ENCODE measurements around the gene PSRC1.
"Not testable (repeated sequence)": the region's sequence is repeated elsewhere in the genome, so short reads cannot be mapped to it uniquely, and the experiment has no call there.

PSRC1 gene

GRCh38 chr1:109295712-109296415 is 12.9 kb upstream of the PSRC1 start:
- no peak for DNase-seq

GRCh38 chr1:109294481-109294880 is 11.5 kb upstream of the PSRC1 start:
- no peak for DNase-seq

DNA sequence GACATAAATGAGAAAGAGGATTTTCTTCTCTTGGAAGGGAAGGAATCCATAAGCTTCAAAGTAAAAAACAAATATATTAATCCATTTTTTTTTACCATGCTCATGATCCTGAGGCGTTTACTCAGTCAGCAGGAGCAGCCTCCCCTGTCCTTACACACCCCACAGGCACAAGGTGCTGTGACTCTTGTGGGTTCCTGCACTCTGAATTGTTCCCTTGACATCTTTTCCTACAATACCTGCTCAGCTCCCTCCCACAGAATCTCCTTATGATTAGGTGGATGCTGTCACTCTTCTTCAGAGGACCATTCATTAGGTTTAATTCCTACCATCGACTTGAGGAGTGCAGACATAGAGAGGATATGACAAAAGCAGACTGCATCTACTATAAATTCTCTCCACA is 10.1 kb upstream of the PSRC1 start:
- no peak for DNase-seq

DNA sequence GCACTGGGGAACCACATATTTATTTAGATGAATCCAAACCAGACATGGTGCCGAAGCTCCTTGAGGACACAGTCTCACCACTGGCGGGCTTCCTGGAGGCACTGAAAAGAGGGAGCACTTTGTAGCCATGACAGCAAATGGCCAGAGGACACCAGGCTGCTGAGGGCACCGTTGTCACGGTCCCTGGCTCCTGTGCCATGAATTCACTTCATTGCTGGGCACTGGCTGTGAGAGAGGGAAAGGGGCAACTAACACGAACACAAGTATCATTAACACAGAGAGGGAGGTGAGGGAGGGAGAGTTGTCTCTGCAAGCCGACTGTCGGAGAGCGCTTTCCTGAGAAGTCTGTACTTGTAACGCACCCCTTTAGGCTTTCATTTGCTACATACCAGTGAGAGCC is 9.4 kb upstream of the PSRC1 start:
- DNase-seq: no peak

GRCh38 chr1:109290998-109291397 is 8.1 kb upstream of the PSRC1 start:
- no peak for DNase-seq

- DNase-seq: no peak
Measured at GRCh38 chr1:109290137-109290536, 7.2 kb upstream of the PSRC1 start.

DNA sequence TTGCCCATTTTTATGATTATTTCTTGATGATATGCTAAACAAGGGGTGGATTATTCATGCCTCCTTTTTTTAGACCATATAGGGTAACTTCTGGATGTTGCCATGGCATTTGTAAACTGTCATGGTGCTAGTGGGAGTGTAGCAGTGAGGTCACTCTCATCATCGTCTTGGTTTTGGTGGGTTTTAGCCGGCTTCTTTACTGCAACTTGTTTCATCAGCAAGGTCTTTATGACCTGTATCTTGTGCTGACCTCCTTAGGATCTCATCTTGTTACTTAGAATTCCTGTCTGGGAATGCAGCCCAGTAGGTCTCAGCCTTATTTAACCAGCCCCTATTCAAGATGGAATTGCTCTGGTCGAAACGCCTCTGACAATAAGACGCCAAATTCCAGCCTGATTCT is 3.8 kb upstream of the PSRC1 start:
- DNase-seq: not testable (repeated sequence)

DNA sequence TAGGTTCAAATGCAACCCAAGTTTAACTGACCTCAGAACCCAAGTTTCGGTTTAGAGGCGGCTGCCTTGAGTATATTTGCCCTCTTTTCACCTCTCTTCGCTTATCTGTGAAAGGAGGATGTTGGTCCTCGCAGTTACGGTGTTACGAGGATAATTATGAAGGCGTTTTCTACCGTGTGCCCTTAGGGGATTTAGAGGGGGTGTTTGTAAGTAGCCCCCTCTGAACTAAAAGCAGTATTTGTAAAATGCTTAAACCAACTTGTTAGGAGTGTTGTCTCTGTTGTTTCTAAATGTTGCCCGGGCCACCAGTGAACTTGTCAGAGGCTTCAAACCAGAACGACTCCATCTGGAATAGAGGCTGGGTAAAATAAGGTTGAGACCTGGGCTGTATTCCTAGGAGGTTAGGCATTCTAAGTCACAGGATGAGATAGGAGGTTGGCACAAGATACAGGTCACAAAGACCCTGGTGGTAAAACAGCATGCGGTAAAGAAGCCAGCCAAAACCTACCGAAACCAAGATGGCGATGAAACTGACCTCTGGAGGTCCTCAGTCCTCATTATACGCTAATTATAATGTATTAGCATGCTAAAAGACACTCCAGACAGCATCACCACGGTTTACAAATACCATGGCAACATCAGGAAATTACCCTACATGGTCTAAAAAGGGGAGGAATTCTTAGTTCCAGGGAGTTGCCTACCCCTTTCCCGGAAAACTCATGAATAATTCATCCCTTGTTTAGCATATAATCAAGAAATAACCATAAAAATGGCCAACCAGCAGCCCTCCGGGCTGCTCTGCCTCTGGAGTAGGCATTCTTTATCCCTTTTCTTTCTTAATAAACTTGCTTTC is 1.0 kb upstream of the PSRC1 start:
- DNase-seq: no peak

GRCh38 chr1:109282497-109282951 is 421 bp downstream of the PSRC1 start:
- DNase-seq: no peak

DNA sequence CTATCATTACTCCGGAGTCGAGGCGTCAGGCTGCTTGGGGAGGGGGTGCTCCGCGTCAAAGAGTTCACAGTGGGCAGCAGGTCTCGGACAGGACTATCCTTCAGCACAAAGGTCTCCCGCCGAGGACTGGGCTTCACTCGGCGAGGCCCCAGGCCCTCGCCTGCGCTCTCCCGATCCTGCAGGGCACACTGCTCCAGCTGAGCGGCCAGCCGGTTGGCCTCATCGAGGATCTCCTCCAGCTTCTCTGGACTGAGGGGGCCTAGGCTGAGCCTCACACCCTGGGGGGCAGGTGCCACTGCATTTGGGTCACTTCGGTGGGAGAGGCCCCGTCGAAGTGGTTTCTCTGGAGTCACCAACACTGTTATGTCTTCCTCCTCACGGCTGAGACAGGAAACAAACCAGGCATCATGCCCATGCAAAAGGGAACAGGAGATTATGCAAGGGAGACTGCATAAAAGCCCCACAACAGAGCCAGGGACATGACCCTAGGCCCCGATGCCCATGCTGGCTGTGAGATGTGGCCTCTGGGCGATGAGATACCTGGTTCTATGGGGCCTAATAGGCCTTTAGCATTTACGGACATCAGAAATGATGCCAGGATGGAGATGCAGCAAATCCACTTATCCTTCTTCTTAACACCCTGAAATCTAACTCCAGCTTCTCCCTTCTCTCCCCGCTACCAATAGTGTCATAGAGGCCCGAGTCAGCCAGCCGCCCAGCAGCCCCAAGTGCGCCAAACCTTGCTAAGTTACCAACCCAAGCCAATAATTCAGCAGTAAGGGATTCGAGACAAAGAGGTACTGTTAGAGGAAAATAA is 1.1 kb downstream of the PSRC1 start:
- no peak for DNase-seq

GRCh38 chr1:109280862-109281261 is 2.1 kb downstream of the PSRC1 start:
- DNase-seq: no peak

DNA sequence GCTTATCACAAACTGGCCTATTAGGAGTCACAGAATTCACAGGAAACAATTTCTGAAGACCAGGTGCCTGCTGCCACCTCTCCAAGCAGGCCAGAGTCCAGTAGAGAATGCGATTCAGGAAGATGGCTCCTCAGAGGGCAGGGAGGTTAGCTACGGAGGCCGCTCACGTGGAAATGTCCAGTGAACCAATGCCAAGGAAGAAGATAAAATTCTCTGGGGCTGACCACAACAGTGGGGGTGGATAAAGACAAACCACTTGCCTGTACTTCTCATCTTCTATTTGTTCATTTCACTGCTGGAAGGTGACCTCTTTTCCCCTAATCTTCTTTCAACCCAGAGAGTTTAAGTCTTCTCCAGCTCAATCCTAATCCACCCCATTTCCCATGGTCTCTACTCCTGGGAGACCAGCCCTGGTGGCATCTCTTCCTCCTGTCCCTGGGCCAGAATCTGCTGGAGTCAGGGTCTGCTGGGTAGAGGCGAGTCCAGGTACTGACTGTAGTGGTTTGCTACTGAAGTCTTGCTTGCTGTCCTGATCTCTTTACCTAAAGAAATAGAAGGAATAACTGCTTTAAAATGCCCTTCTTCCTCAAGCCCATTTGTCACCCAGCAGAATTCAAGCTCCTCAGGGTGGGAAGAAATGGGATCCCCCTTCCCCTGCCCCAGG is 3.2 kb downstream of the PSRC1 start:
- no peak for DNase-seq

GRCh38 chr1:109277434-109278204 is 5.3 kb downstream of the PSRC1 start:
- peak; percentile 87 for DNase-seq

GRCh38 chr1:109275706-109276345 is 7.1 kb downstream of the PSRC1 start:
- DNase-seq: no peak

- peak; percentile 48 for DNase-seq
Measured at GRCh38 chr1:109274533-109275476, 8.1 kb downstream of the PSRC1 start.

DNA sequence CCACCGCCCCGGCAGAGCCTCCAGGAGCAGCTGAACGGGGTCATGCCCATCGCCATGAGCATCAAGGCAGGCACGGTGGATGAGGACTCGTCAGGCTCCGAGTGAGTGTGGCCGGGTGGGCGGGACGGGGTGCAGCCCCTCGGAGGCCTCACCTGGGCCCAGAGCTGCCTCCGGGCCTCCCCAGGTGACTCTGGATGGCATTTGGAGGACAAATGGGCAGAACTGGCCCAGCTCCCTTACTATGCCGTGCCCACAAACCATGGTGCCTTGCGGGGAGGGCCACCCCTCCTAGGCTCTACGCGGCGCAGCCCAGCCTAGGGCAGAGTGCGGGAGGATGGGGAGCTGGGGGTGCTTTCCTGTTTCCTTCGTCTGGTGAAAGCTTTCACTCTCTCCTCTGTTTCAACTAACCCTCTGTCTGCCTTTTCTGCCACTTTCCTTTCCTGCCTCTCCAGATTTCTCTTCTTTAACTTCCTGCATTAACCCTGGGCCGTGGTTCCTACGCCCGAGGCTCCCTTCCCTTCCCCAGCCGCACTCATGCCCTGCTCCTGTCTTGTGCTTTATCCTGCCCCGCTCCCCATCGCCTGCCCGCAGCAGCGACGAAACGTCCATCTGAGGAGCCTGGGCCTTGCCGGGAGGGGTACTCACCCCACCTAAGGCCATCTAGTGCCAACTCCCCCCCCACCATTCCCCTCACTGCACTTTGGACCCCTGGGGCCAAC is 9.2 kb downstream of the PSRC1 start:
- no peak for DNase-seq

DNA sequence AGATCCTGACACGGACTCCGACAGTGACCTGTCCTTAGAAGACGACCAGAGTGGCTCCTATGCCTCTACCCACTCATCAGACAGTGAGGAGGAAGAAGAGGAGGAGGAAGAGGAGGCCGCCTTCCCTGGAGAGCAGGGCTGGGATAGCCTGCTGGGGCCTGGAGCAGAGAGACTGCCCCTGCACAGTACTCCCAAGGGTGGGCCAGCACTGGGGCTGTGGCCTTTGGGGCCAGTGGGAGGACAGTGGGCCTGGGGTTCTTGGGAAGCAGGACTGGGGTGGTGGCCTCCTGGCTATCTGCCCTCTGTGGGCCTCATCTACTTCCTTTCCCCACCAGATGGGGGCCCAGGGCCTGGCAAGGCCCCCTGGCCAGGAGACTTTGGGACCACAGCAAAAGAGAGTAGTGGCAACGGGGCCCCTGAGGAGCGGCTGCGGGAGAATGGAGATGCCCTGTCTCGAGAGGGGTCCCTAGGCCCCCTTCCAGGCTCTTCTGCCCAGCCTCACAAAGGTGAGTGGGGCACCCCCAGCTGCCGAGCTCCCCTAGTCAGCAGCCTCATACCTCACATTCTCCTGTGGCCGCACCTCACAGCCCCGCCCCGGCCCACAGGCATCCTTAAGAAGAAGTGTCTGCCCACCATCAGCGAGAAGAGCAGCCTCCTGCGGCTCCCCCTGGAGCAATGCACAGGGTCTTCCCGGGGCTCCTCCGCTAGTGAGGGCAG is 10.0 kb downstream of the PSRC1 start:
- DNase-seq: no peak

DNA sequence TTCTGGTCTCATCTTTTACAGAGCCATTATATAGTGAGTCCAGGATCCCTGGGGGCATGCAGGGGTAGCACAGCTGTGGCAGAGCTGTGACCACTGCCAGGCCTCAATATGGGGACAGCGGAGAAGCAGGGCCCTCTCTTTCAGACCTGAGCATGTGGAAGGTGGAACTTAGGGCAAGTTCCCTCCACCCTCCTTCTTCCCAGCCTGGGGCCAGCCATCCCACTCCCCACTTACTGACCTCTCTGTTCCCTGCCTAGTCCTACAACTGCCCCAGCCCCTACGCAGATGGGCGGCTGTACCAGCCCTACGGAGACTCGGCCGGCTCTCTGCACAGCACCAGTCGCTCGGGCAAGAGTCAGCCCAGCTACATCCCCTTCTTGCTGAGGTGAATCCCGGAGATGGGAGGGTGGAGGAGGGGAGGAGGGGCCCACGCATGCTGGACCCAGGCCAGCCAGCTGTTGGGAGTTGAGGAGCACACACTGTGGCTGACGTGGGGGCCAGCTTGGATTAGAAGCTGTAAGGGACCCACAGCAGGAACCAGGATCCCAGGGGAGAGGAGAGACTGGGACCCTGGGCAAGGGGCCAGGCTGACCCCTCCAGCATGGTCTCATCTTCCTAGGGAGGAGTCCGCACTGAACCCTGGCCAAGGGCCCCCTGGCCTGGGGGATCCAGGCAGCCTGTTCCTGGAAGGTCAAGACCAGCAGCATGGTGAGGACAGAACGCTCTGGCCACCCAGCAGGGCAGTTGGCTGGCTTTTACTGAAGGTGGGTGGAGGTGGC is 10.7 kb downstream of the PSRC1 start:
- DNase-seq: no peak
